ENCODE data around the gene TMEM242.
A peak's percentile ranks its signal among the peaks of the same experiment; 100 is the strongest.

TMEM242 gene

DNA sequence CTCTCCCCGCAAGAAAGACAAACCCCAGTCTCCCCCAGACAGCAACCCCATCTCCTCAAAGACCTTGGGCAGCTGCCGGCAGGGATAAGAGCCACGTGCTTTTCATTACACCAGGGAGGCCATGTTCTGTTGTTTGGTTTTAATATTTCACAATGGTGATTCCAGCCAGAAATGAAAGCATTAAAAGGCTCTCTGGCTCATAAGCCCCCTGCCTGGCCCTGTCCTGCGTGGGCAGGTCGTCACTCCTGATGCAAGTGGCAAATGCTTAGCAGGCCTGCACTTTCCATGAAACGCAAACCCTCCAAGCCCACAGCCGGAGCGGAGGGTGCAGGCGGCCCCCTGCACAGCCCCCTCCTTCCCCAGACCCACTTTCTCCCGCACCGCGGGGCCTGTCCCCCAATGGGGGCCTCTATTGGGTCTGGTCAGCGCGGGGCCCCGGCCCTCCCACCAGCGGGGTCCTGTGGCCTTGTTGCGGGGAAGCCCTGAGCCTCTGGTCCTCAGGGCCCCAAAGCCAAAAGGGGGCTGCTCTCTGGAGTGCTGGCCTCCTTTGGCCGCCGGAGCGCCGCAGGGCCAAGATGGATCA lies 77.2 kb downstream of the TMEM242 start:
- DNase-seq: no peak

GRCh38 chr6:157245436-157245835 lies 77.9 kb downstream of the TMEM242 start:
- no peak for DNase-seq

- DNase-seq: no peak
These were observed 78.5 kb downstream of the TMEM242 start for GRCh38 chr6:157244780-157245179.

GRCh38 chr6:157244175-157244574 lies 79.1 kb downstream of the TMEM242 start:
- DNase-seq: no peak

DNA sequence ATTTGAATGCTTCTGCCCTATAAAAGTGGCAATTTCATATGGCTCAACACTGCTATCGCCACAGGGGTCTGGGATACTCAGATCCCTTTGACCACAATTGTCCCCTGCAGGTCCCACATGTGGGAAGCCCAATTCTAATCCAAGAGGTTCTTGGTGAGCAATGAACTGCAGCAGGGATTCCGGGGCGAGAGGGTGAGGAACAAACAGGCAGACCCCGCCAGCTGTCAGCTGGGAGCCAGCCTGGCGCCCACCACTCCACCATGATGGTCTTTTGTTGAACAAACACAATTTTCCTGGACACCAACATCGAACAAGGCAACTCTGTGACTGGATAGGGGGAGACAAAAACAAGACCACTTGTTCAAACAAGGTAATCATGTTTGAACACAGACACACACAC lies 80.5 kb downstream of the TMEM242 start:
- no peak for DNase-seq

- no peak for DNase-seq
These were observed 82.4 kb downstream of the TMEM242 start for GRCh38 chr6:157240960-157241311.

DNA sequence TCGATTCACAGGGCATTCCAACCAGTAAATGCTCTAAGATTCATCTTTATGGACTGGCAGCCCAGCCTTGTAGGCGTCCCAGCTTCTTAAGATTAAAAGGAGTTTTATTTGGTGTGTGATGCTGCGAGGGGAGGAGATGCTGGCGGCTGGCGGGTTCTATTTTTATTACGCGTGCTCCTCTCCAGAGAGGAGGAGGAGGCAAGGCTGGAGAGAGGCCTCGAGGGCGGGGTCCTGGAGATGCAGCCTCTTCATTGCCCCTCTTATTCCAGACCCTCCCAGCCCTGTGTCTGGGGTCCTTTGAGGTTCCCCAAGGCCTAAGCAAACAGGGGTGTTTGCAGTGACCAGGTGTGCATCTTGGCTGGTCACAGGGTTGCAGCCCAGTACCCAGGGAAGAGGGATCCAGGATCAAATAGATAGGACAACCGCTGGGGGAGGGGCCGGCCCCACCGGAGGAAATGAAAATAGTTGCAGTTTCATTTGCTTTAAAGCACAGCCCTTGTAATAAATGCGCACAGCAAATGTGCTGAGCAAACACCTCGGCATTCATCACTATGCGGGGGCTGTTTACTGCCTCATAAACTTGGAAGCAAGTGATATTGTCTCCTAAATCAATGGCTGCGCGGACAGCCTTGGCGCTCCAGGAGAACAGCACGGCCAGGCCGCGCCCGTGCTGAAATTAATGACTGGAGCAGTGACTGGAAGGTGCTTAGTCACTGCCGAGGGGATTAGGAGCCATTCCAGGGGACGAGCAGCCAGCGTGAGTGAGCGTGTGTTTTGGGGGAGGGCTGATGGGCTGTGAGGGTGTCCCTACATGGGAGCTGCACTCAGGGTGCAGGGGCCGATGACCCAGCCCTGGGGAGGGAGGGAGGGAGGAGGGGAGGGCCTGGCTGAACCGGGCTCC lies 83.0 kb downstream of the TMEM242 start:
- peak; percentile 58 to 80 for DNase-seq

- DNase-seq: peak; percentile 41 to 67
These were observed 83.7 kb downstream of the TMEM242 start for GRCh38 chr6:157239671-157240058.
